HG03097 (cell line): Measurements from ENCODE around the gene MINK1.
"Not testable (repeated sequence)": the region's sequence is repeated elsewhere in the genome, so short reads cannot be mapped to it uniquely, and the experiment has no call there.

Source experiments
- ATAC-seq: cut with Tn5 transposase; IDR thresholded peaks from one replicate; pipeline ENCODE4 v1.9.1; 2021; ENCODE audit not compliant: unreplicated experiment, low FRiP score

The MINK1 gene

DNA sequence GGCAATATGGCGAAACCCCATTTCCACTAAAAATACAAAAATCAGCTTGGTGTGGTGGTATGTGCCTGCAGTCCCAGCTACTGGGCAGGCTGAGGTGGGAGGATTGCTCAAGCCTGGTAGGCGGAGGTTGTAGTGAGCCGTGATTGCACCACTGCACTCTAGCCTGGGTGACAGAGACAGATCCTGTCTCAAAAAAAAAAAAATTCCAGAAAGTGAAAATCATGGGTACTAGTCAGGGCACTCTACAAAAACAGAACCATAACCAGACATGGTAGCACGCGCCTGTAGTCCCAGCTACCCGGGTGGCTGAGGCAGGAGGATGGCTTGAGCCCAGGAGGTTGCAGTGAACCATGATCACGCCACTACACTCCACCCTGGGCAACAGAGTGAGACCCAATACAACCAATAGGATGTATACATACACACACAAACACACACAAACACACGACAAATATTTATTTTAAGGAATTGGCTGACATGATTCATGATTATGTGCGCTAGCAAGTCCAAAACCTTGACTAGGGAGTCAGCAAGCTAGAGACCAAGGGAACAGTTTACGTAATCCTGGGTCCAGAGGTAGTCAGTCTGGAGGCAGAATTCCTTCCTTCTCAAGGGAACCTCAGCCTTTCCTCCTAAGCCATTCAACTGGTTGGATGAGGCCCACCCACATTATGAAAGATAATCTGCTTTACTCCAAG, 87.4 kb downstream of the MINK1 start:
- no peak for ATAC-seq

DNA sequence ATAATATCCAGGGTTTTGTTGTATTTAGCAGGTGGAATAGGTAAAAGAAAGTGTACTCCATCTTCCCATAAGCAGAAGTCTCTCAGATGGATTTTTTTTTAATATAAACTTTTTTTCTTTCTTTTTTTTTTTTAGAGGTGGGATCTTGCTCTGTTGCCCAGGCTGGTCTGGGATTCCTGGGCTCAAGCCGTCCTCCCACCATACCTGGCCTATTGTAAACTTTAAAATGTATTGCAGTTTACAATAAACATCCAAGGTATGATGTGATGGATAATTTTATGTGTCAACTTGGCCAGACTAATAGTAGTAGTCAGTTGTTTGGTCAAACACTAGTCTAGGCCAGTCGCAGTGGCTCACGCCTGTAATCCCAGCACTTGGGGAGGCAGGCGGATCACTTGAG, 88.2 kb downstream of the MINK1 start:
- no peak for ATAC-seq

DNA sequence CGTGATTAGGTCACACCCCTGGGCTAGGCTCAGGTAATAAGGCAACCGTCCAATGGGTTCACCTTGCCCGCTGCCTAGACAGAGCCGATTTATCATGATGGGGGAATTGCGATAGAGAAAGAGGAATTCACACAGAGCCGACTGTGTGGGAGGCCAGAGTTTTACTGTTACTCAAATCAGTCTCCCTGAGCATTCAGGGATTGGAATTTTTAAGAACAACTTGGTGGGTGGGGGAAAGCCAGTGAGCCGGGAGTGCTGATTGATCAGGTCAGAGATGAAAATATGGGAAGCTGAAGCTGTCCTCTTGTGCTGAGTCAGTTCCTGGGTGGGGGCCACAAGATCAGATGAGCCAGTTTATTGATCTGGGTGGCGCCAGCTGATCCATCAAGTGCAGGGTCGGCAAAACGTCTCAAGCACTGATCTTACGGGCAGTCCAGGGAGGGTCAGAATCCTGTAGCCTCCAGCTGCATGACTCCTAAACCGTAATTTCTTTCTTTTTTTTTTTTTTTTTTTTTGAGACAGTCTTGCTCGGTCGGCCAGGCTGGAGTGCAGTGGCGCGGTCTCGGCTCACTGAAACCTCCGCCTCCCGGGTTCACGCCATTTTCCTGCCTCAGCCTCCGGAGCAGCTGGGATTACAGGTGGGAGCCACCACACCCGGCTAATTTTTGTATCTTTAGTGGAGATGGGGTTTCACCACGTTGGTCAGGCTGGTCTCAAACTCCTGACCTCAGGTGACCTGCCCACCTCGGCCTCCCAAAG, 93.6 kb downstream of the MINK1 start:
- ATAC-seq: not testable (repeated sequence)

DNA sequence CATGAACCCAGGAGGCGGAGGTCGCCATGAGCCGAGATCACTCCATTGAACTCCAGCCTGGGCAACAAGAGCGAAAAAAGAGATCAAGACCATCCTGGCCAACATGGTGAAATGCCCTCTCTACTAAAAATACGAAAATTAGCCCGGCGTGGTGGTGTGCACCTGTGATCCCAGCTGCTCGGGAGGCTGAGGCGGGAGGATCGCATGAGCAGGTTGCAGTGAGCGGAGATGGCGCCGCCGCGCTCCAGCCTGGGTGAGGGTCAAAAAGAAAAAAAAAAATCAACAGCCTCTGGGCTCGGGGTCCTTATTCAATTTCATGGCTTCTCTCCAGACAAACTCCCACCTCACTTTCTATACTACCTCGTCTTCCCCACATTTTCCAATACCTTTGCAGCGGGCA, 95.7 kb downstream of the MINK1 start:
- ATAC-seq: no peak

DNA sequence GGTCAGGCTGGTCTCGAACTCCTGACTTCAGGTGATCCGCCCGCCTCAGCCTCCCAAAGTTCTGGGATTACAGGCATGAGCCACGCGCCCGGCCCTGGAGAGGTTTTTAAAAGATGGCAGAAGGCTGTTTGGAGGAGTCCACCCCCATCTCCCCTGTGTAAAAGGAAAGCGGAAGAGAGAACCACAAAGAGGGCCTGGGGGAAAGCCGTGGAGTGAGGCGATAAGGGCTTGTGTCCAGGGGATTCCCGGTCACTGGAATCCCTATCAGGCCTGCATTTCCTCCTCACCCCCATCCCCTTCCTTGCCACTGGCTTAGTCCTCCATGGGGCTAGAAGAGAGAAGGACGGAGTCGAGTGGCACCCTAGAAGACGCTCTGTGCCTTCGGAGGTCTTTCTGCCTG, 98.8 kb downstream of the MINK1 start, which contains the start of gene GP1BA:
GP1BA (plus strand) TSS at position 315 of the 400 bp plus-strand sequence. CDS start 328 bp downstream, outside the sequence.
- ATAC-seq: no peak

DNA sequence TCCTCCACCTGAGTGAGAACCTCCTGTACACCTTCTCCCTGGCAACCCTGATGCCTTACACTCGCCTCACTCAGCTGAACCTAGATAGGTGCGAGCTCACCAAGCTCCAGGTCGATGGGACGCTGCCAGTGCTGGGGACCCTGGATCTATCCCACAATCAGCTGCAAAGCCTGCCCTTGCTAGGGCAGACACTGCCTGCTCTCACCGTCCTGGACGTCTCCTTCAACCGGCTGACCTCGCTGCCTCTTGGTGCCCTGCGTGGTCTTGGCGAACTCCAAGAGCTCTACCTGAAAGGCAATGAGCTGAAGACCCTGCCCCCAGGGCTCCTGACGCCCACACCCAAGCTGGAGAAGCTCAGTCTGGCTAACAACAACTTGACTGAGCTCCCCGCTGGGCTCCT, 99.6 kb downstream of the MINK1 start:
- ATAC-seq: no peak

DNA sequence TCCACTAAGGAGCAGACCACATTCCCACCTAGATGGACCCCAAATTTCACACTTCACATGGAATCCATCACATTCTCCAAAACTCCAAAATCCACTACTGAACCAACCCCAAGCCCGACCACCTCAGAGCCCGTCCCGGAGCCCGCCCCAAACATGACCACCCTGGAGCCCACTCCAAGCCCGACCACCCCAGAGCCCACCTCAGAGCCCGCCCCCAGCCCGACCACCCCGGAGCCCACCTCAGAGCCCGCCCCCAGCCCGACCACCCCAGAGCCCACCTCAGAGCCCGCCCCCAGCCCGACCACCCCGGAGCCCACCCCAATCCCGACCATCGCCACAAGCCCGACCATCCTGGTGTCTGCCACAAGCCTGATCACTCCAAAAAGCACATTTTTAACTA, 100.5 kb downstream of the MINK1 start:
- no peak for ATAC-seq

DNA sequence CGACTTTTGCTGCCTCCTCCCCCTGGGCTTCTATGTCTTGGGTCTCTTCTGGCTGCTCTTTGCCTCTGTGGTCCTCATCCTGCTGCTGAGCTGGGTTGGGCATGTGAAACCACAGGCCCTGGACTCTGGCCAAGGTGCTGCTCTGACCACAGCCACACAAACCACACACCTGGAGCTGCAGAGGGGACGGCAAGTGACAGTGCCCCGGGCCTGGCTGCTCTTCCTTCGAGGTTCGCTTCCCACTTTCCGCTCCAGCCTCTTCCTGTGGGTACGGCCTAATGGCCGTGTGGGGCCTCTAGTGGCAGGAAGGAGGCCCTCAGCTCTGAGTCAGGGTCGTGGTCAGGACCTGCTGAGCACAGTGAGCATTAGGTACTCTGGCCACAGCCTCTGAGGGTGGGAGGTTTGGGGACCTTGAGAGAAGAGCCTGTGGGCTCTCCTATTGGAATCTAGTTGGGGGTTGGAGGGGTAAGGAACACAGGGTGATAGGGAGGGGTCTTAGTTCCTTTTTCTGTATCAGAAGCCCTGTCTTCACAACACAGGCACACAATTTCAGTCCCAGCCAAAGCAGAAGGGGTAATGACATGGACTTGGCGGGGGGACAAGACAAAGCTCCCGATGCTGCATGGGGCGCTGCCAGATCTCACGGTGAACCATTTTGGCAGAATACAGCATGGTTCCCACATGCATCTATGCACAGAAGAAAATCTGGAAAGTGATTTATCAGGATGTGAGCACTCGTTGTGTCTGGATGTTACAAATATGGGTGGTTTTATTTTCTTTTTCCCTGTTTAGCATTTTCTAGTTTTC, 101.2 kb downstream of the MINK1 start:
- ATAC-seq: no peak

DNA sequence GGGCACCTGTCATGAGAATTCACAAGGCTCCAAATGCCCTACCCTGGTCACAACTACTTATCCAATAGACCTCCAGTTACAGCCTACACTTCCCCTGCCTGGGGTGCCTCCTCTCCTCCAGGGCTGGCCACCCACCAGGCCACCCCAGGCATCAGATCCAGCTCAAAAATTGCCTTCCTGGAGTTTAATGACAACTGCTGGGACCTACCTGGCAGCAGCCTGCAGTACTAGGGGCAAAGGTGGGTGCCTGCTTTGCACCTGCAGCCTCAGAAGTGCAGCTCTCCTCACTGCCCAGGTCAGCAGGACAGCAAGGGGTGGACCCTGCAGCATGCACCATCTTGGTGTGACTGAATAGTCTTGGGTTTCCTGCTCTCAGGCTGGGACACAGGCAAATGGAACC, 102.5 kb downstream of the MINK1 start:
- ATAC-seq: no peak

DNA sequence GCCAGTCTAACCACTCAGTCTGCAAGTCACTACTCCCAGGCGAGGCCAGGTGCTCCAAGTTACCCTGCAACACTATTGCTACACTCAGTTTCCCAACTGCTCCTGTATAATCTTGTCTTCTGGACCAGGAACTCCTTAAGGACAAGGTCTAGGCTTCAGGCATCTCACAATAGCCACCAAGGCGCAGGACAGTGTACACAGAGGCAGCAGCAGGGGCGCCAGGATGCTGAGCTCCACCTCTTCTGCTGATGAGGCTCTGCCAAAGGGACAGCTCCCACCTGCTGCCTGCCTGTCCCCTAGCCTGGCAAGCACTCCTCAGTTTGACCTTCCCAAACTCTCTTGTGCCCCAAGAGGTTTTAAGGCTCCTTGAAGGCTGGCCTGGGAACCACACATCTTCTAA, 103.3 kb downstream of the MINK1 start:
- ATAC-seq: no peak

DNA sequence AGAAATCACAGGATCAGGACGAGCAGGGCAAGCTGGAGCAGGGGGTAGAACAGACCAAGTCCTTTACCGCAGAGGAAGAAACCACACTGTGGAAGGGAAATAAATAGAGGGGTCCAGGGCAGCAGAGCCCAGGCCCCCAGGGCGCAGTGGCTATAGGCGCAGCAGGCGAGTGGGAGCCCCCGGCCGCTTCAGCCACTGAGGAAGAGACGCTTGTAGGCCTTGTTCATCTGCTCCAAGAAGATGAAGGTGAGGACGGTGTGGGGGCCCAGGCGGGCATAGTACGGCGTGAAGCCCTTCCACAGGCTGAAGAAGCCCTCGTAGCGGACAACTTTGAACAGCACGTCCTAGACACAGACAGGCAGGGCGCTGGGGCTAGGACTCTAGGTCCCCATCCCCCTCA, 104.4 kb downstream of the MINK1 start:
- ATAC-seq: no peak

DNA sequence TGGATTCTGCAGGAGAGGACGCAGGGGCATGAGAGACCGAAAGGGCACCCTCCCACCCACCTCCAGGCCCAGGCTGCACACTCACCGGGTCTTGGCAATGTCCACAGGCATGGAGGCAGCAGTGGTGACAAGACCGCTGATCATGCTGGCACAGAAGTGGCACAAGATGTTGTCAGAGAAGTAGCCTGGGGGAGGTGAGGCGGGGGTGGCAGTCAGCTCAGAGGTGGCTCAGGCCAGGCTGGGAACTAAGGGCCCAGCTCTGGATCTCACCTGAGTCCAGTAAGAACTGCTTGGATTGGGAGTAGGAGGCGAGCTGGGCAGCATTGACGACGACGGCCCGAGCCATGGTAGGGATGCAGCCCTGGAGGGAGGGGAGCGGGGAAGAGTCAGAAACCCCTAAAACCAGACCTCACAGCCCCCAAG, 104.9 kb downstream of the MINK1 start:
- no peak for ATAC-seq

DNA sequence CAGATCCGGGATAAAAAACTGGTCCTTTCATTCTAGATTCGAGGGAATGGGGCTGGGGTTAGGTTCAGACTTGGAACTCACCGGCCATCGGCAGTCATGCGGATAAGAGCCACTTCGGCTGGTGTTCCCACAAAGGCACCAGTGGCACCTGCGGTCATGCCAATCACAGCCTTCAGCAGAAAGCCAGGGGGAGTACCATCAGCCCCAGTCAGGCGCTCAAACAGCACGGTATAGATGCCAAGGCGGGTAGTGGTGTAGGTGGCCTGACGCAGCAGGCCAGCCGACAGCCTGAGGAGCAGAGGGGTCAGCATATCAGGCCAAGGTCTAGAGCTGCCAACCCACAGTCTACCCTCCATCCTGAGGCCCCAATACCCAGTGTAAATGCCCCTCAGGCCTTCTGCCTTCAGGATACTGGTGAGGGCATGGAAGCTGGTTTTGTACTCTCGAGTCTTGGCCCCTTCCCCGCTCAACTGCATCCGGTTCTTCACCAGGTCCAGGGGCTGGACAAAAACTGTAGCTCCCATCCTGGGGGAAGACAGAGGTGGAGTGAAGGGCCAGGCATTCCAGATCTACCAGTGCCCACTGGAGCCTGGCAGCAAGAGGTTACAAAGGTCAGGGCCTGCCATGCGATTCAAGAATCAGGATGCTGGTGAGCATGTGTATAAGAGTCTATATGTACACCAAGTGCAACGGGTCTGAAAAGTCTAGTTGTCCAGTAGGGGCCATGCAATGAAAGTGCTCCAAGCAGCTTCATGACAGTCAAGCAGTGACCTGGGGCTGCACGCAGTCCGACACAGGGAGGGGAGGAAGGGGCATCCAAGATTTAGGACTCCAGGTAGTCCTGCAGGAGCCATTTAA, 105.8 kb downstream of the MINK1 start:
- no peak for ATAC-seq

DNA sequence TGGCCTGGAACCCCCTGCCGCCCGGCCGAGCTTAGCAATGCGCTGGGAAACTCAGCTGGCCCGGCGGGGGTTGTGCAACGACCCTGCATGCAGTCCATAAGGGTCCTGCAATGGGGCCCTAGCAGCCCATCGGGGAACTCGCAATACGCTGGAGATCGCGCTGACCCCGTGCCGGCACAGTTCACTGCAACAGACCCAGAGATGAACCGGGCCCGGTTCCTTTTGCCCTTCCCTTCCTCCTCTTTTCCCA, 106.3 kb downstream of the MINK1 start:
- ATAC-seq: peak; percentile 9

DNA sequence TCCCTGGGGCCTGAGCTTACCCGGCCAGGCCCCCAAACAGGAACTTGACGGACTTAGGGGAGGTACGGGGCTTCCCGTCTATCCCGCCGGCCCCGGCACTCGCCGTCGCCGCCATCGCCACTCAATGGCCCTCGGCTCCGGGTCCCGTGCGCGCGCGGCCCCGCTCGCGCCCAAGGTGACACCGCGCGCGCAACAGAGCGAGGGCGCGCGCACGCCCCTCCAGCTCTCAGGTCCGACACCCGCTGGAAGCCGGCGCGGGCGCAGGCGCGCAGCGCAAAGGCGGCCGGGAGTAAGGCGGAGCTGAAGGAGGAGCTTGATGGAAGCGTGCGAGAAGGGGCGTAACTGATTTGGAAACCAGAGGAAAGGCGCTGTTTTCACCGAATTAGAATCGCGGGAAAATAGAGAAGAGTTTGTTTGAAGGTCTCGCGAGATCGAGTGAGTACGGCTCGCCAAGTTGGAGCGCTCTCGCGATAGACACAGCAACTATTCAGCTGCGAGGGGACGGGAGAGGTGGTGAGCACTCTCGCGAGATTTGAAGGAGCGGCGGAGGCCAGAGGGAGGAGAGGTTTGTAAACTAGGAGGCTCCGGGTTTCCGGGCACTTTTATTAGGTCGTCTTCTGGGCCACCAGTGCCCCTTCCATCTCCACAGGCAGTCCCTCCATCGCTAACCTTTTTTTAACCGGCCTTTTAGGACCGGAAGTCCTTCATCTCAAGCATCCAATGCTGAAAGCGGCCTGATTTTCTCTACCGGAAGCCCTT, 106.8 kb downstream of the MINK1 start, which contains the start of the genes RNF167 and SLC25A11:
RNF167 (plus strand) TSS at position 473 of the 759 bp plus-strand sequence. CDS start 642 bp downstream, outside the sequence.
SLC25A11 (minus strand) TSS at position 251 of the 759 bp plus-strand sequence; CDS start at position 115, 136 bp downstream.
- peak; percentile 66 for ATAC-seq

DNA sequence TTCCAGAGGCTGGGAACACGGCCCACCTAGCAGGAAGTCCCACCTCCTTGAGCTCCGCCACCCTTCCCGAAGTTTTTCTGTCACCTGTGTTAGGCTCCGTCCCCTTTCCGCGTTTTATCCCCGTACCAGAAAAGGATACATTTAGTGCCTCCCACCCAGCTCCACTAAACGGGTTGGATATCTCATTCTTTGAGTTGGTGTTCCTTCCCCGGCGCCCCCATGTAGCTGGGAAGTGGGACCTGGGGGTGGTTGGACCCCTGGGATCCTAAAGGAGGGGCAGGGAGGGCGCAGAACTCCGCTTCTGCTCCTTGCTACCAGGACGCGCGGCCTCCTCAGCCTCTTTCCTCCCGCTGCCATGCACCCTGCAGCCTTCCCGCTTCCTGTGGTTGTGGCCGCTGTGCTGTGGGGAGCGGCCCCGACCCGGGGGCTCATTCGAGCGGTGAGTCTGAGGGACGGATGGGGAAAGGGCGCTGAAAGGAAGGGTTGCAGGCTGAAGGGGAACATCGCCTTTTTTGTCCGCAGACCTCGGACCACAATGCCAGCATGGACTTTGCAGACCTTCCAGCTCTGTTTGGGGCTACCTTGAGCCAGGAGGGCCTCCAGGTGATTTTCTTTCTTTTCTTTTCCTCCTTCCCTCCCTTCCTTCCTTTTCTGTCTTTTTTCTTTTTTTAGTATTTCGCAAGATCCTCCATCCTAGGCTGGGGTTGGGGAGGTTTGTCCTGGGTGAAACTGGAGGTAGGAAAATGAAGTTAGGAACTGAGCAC, 107.6 kb downstream of the MINK1 start:
- no peak for ATAC-seq

DNA sequence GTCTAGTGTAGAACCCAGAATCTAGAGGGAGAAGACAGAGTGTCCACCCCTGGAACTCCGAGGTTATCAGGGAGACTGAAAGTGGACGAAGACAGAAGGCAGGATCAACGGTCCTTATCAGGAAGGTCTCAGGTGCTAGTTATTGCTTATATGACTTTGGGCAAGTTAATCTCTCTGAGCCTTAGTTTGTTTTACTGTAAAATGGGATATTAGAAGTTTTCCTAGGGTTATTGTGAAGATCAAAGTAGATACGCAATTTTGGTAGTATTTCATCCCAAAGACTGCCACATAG, 108.1 kb downstream of the MINK1 start:
- ATAC-seq: no peak

DNA sequence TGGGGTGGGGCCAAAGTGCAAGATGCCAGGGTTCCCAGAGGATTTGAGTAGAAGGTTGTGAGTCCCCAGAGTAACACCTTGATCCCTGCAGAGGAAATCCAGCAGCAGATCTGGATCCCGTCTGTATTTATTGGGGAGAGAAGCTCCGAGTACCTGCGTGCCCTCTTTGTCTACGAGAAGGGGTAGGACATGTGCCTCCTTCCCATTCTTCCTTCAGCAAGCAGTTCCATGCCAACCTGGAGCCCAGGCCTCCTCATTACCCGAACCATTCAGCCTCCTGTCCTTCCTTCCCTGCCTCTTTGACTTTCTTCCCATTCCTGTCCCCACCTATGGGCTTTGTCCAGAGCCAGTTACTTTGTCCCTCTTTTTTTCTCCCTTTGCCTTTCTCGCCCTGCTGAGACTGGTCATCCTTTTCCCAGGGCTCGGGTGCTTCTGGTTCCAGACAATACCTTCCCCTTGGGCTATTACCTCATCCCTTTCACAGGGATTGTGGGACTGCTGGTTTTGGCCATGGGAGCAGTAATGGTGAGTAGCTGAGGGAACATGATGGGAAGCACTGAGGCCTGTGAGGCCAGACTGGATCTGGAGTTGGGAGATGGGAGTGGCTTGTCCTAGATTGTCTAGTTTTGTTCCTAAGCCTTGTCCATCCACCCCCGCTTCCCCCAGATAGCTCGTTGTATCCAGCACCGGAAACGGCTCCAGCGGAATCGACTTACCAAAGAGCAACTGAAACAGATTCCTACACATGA, 109.8 kb downstream of the MINK1 start:
- ATAC-seq: no peak
